ENCODE measurements around the gene SLC45A3. TPM values are rescaled to one million over a fixed set of nuclear protein-coding genes. Genes with fewer than 3 reads are reported as not detected.

Gene SLC45A3
- total and polyA plus RNA-seq, 2 donors (not counting 3 experiments of a cell fraction or from before 2014, with no cell fraction given), result 15.1 to 15.6 TPM

- DNase-seq (ENCODE audit: low read depth, low spot score) (no peak), FAIRE-seq (no peak)
- H4K20me1 ChIP-seq (replicated peaks; ENCODE audit: control insufficient read depth, extremely low read depth, insufficient read depth, low read length), result peaks cover 1% of the 10 kb centered on the region
- H3K4me2 ChIP-seq (ENCODE audit: insufficient read depth, low read length), result no peak overlapping the region
- peaks cover 2% of the 10 kb centered on the region for H3K79me2 ChIP-seq (ENCODE audit: control insufficient read depth, insufficient read depth, low read length)
- H2AFZ ChIP-seq (ENCODE audit: low read depth, low read length), result no peak overlapping the region
- ChIA-PET CTCF (interaction anchor here (1.1 to 10.7 kb wide), 3 partner anchors 9 to 124 kb away, joined by 4 to 908 read pairs (median 139); no protein-coding TSS in a partner anchor), POLR2A (no interaction called here)
- dilution Hi-C loops (cut with MboI; ENCODE audit: extremely low pct_ligation_motif_present, low sequenced_read_pairs), result no loop called here
- H3K27ac ChIP-seq (ENCODE audit: insufficient read depth, low read depth, low read length), result no peak overlapping the region
- peaks cover 11 to 45% of the 10 kb centered on the region in 2 experiments for H3K36me3 ChIP-seq (ENCODE audit: control insufficient read depth in 2 of 2, extremely low read depth in 1 of 2, insufficient read depth in 2 of 2, low read length in 2 of 2)
- no peak overlapping the region for H3K9ac ChIP-seq (replicated peaks; ENCODE audit: extremely low read depth, insufficient read depth, low read length)
- no peaks in the 10 kb centered on the region for H3K9me1 ChIP-seq (replicated peaks; ENCODE audit: control insufficient read depth, extremely low read depth, insufficient read depth, low read length)
- no peaks in the 10 kb centered on the region for H3K9me3 ChIP-seq (replicated peaks; ENCODE audit: control insufficient read depth, insufficient read depth, low read length)
- H3K4me3 ChIP-seq (replicated peaks in 1 of 3; ENCODE audit: insufficient read depth in 1 of 3, low read depth in 1 of 3, low read length in 3 of 3), result no peak overlapping the region
- TF ChIP-seq MAX (IDR thresholded peaks at IDR 0.05; ENCODE audit: insufficient read depth, insufficient read length), result no peak
- no peak for TF ChIP-seq POLR2A (IDR thresholded peaks at IDR 0.05; ENCODE audit: low read depth, low read length)
- TF ChIP-seq CTCF (IDR thresholded peaks at IDR 0.05; ENCODE audit: extremely low read depth in 1 of 2, insufficient read depth in 1 of 2, low read depth in 1 of 2, low read length in 2 of 2), result no peak
- no peak for TF ChIP-seq MYC (IDR thresholded peaks at IDR 0.05; ENCODE audit: low read depth, low read length)
- TF ChIP-seq JUN (IDR thresholded peaks at IDR 0.05; ENCODE audit: borderline replicate concordance, insufficient read depth, insufficient read length, low read depth), result no peak
- no peak for TF ChIP-seq GATA2 (IDR thresholded peaks at IDR 0.05; ENCODE audit: insufficient read depth, insufficient read length, low read depth, low read length)
- no peak for TF ChIP-seq FOS (IDR thresholded peaks at IDR 0.05; ENCODE audit: borderline replicate concordance, insufficient read depth, low read length)
- no peak for TF ChIP-seq EZH2 (IDR thresholded peaks at IDR 0.05; ENCODE audit: borderline replicate concordance, low read depth, low read length, severe bottlenecking)
- no peak for TF ChIP-seq POLR2AphosphoS5 (IDR thresholded peaks at IDR 0.05; ENCODE audit: insufficient read depth, low read depth, low read length)
- no TSS peak for BruUV-seq (replicated peaks)
- intact Hi-C loops (cut with micrococcal nuclease), result no loop called here
- H3K4me1 ChIP-seq (ENCODE audit: control insufficient read depth, extremely low read depth, insufficient read depth, low read length), result no peaks in the 10 kb centered on the region
- no peaks in the 10 kb centered on the region for H3K27me3 ChIP-seq (ENCODE audit: control insufficient read depth in 2 of 2, insufficient read depth in 2 of 2, low read length in 2 of 2)
Measured at GRCh38 chr1:205715628-205716027, 35.3 kb upstream of the SLC45A3 start.

All from endothelial cell of umbilical vein (primary cell).